KG1 (cell line): ENCODE results near the gene BMERB1.
"Not testable (repeated sequence)": the region's sequence is repeated elsewhere in the genome, so short reads cannot be mapped to it uniquely, and the experiment has no call there.

Experiments used
- DNase-seq: peaks from one replicate; lab custom pipeline; 2025; lab: John Stamatoyannopoulos, UW

Gene BMERB1

DNA sequence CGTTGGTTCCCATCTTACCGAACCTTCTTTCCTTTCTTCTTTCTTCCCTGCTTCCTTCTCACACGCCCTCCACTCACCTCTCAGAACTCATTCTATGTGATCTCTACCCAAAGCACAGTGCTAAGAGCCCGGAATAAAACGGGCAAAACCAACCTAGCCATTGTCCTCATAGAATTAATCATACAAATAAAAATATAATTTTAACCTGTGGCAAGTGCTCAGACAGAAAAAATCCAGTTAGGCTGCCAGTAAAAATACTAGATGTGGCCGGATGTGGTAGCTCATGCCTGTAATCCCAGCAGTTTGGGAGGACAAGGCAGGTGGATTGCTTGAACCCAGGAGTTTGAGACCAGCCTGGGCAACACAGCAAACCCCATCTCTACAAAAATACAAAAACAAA lies 27.0 kb downstream of the BMERB1 start:
- DNase-seq = no peak

DNA sequence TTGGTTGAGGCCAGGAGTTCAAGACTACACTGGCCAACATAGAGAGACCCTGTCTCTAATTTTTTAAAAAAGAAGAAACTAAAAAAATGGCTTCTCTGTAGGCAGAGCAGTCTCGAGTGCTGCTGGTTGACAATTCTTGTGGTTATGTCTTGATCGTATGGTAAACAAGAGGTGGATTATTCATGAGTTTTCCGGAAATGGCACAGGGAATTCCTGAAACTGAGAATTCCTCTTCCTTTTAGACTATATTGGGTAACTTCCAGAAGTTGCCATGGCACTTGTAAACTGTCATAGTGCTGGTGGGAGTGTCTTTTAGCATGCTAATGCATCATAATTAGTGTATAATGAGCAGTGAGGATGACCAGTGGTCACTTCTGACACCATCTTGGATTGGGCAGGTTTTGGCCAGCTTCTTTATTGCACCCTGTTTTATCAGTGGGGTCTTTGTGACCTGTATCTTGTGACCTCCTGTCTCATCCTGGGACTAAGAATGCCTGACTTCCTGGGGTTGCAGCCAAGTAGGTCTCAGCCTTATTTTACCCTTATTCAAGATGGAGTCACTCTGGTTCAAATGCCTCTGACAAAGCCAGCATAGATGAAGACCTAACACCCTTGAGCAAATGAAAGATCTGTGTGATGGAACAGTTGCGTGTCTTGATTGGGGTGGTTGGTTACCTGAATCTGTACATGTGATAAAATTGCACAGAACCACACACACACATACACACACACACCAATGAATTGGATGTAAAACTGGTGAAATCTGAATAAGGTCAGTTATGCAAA lies 30.2 kb downstream of the BMERB1 start:
- DNase-seq = no peak

GRCh38 chr16:15466131-15466530 lies 31.7 kb downstream of the BMERB1 start:
- DNase-seq = no peak

- DNase-seq = no peak
Observed at GRCh38 chr16:15466886-15467781, 32.7 kb downstream of the BMERB1 start.

GRCh38 chr16:15476971-15477370 lies 42.6 kb downstream of the BMERB1 start:
- not testable (repeated sequence) for DNase-seq

- no peak for DNase-seq
Observed at GRCh38 chr16:15477802-15478201, 43.4 kb downstream of the BMERB1 start.

DNA sequence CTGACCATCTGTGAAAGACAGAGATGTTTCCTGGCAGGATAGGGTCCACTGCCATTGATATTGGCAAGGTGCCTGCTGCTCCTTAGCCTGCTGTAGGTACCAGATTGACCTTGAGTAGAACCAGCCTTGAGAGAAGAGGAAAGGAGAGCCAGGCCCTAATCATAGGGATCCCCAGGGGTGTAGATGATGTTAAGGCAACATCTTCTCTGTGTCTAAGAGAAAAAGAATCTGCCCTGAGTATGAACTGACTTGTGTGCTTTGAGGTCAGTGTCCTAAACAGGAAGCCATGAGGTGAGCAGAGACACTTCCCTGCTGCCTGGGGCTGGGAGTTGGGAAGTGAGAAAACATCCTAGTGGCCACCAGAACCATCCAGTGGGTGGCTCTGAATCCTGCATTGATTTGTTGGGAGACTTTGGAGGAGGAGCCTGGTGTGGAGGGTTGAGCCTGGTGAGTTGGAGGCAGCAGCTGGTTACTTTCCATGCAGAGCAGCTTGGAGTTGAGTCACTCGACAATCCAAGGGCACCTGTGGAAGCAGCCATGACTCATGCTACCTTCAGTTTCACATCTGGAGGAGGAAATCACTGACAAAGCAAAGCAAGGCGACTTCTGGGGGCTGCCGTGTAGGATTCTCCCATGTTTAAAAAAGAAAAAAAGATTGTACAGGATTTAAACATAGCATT lies 47.8 kb downstream of the BMERB1 start:
- no peak for DNase-seq

DNA sequence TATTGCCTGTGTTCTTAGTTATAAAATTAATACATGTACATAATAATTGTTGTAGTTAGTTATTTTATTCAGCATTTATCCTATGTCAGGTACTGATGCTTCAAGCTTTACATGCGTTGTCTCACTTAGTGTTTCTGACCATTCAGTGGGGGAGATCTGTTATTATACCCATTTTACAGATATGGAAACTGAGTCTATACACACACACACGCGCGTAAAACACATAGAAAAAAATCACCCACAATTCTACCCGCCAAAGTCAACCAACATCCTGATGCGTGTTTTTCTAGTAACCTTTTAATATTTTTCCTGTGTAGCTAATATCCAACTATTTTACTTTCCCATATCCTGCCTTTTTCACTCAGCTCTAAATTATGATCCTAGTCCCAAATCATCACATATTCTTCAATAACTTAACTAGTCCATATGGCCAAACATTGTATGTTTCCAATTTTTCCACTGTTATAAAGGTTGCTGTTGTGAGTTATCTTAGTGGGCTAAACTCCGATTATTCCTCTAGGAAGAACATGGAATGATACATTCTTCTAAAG lies 48.4 kb downstream of the BMERB1 start:
- no peak for DNase-seq

- no peak for DNase-seq
Observed at GRCh38 chr16:15483857-15484256, 49.5 kb downstream of the BMERB1 start.

DNA sequence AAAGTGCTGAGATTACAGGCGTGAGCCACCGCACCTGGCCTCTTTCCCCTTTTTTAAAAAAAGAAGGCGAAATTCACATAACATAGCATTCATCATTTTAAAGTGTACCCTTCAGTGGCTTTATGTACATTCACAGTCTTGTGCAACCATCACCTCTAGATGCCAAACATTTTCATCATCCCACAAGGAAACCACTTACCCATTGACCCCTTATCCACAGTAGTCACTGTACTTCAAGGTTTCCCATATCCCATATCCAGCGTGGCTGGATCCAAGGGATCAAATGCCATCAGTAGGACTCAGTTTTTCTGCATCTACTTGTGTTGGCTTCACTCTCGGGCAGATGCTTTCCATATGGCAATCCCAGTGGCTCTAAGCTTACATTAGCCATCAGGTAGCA lies 50.3 kb downstream of the BMERB1 start:
- DNase-seq = no peak

- DNase-seq = no peak
Observed at GRCh38 chr16:15485175-15485574, 50.8 kb downstream of the BMERB1 start.

DNA sequence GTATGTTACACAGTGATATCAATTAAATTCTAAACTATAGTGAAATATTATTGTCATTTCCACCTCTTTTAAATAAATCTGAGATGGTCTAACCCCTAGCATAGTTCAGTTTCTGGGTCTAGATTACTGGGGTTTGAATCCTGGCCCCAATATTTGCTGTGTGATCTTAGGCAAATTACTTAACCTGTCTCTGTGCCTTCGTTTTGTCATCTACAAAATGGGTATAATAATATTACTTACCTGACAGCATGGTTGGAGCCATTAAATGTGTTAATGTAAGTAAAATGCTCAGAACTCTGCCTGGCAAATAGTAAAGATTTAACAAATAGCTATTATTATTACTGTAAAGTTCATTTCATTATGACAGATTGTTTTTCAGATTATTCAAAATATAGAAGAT lies 52.3 kb downstream of the BMERB1 start:
- no peak for DNase-seq

GRCh38 chr16:15487336-15488284 lies 53.2 kb downstream of the BMERB1 start:
- no peak for DNase-seq

DNA sequence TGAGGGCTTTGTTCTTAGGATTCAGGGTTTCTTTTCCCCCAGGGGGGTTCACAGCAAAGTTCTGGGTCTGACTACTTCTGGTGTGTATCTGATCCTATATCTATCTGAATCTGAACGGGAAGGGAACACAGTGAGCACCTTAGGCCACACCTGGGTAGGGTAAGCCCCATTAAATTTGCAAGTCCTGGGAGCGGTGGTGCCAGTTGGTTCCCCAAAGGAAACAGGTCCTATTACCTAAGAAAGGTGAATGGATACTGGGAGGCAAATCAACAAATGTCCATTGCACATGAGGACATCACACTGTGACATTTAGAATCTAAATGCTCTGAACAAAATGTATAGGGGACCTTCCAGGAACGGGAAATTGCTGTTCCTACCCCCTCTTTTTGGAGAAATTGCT lies 54.6 kb downstream of the BMERB1 start:
- no peak for DNase-seq

DNA sequence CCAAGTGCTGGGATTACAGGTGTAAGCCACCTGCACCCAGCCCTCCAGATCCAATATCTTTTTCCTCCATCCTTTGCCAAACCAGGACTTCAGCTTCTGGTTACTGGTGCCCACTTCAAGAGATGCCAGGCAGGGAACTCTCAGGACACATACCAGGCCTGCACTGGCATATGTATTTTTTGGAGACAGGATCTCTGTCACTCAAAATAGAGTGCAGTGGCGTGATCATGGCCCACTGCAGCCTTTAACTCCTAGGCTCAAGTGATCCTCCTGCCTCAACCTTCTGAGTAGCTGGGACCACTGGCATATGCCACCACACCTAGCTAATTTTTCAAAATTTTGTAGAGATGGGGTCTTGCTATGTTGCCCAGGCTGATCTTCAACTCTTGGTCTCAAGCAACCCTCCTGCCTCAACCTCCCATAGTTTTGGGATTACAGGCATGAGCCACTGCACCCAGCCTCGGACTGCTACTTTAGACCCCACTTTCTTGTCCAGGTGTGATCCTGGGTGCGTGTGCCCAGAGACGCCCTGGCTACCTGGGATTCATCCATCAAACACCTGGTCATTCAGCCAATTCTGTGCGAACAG lies 55.8 kb downstream of the BMERB1 start:
- no peak for DNase-seq

GRCh38 chr16:15491411-15491810 lies 57.0 kb downstream of the BMERB1 start:
- no peak for DNase-seq

GRCh38 chr16:15492091-15492740 lies 57.8 kb downstream of the BMERB1 start:
- DNase-seq = no peak

GRCh38 chr16:15493466-15494180 lies 59.2 kb downstream of the BMERB1 start:
- no peak for DNase-seq

GRCh38 chr16:15494236-15494635 lies 59.8 kb downstream of the BMERB1 start:
- DNase-seq = no peak

DNA sequence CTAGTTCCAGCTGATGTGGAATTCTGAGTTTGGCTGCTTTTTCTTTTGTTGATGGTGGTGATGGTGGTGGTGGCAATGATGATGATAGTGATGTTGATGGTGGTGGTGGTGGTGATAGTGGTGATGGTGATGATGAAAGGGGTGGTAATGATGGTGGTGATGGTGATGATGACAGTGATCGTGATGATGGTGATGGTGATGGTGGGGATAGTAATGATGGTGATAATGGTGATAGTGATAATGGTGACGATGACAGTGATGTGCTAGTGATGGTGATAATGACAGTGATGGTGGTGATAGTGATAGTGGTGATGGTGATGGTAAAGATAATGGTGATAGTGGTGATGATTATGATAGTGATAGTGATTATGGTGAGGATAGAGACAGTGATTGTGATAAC lies 61.5 kb downstream of the BMERB1 start:
- DNase-seq = no peak
